Measurements from ENCODE around the gene MLLT1.

- TF ChIP-seq SP1 (IDR thresholded peaks at IDR 0.05), result no peak
- TF ChIP-seq BHLHE40 (IDR thresholded peaks at IDR 0.05; ENCODE audit: borderline replicate concordance), result no peak
- no peak for TF ChIP-seq ELF4 (IDR thresholded peaks at IDR 0.05)
- TF ChIP-seq TARDBP (IDR thresholded peaks at IDR 0.05), result no peak
- no peak for TF ChIP-seq FOXM1 (IDR thresholded peaks at IDR 0.05; ENCODE audit: borderline replicate concordance)
- TF ChIP-seq FOXK2 (IDR thresholded peaks at IDR 0.05), result no peak
- TF ChIP-seq CTBP1 (IDR thresholded peaks at IDR 0.05; ENCODE audit: borderline replicate concordance), result no peak
- TF ChIP-seq ZNF384 (IDR thresholded peaks at IDR 0.05), result no peak
These were observed 4.5 kb downstream of the MLLT1 start for GRCh38 chr19:6275170-6275744.
